ENCODE data around the gene MEX3B.
"Not testable (repeated sequence)": the region's sequence is repeated elsewhere in the genome, so short reads cannot be mapped to it uniquely, and the experiment has no call there.

MEX3B gene

GRCh38 chr15:82043130-82043673 lies 2.6 kb downstream of the MEX3B start:
- DNase-seq, result no peak
- H3K27ac Mint-ChIP-seq, result no peak overlapping the region
- H3K4me3 Mint-ChIP-seq, result peak overlapping the region; percentile 30 to 72

GRCh38 chr15:82040862-82041261 lies 5.0 kb downstream of the MEX3B start:
- Mint-ChIP-seq H3K36me3 (peaks cover 2 to 5% of the 10 kb centered on the region in 2 donors), H3K4me3 (no peak overlapping the region), H3K9me3 (no peaks in the 10 kb centered on the region), H3K4me1 (peaks cover 13 to 14% of the 10 kb centered on the region in 2 donors), H3K27me3 (peaks cover 17 to 20% of the 10 kb centered on the region in 2 donors), H3K27ac (no peak overlapping the region)
- ATAC-seq (replicated peaks), result no peak
- DNase-seq, result no peak

More at GRCh38 chr15:82043130-82043673, 2.6 kb downstream of the MEX3B start:
- H3K4me1 Mint-ChIP-seq, result peaks cover 17 to 26% of the 10 kb centered on the region in 2 donors
- no peaks in the 10 kb centered on the region for H3K9me3 Mint-ChIP-seq
- no peak for ATAC-seq (replicated peaks)
- H3K36me3 Mint-ChIP-seq, result peaks cover 2 to 5% of the 10 kb centered on the region in 2 donors
- H3K27me3 Mint-ChIP-seq, result peaks cover 26 to 32% of the 10 kb centered on the region in 2 donors

- Mint-ChIP-seq H3K27ac (no peak overlapping the region), H3K9me3 (no peaks in the 10 kb centered on the region), H3K4me3 (no peak overlapping the region), H3K36me3 (peaks cover 2 to 5% of the 10 kb centered on the region in 2 donors), H3K4me1 (peaks cover 13% of the 10 kb centered on the region in 2 donors), H3K27me3 (peaks cover 17 to 20% of the 10 kb centered on the region in 2 donors)
- DNase-seq (no peak), ATAC-seq (replicated peaks) (no peak)
Measured at GRCh38 chr15:82040390-82040789, 5.4 kb downstream of the MEX3B start.

- no peak overlapping the region for H3K27ac Mint-ChIP-seq
- peaks cover 8% of the 10 kb centered on the region in 2 donors for H3K4me1 Mint-ChIP-seq
- H3K36me3 Mint-ChIP-seq, result peaks cover 2 to 5% of the 10 kb centered on the region in 2 donors
- no peaks in the 10 kb centered on the region for H3K9me3 Mint-ChIP-seq
- ATAC-seq (replicated peaks), result no peak
- H3K4me3 Mint-ChIP-seq, result no peak overlapping the region
- no peak for DNase-seq
- peaks cover 12 to 16% of the 10 kb centered on the region in 2 donors for H3K27me3 Mint-ChIP-seq
Measured at GRCh38 chr15:82039871-82040270, 5.9 kb downstream of the MEX3B start.

- Mint-ChIP-seq H3K9me3 (no peaks in the 10 kb centered on the region), H3K27ac (no peak overlapping the region), H3K4me3 (no peak overlapping the region), H3K27me3 (no peaks in the 10 kb centered on the region), H3K4me1 (no peaks in the 10 kb centered on the region), H3K36me3 (no peaks in the 10 kb centered on the region)
- DNase-seq, result no peak
- no peak for ATAC-seq (replicated peaks)
Measured at GRCh38 chr15:82036461-82036860, 9.4 kb downstream of the MEX3B start.

- no peaks in the 10 kb centered on the region for H3K4me1 Mint-ChIP-seq
- no peak overlapping the region for H3K27ac Mint-ChIP-seq
- H3K27me3 Mint-ChIP-seq, result no peaks in the 10 kb centered on the region
- no peaks in the 10 kb centered on the region for H3K9me3 Mint-ChIP-seq
- no peak for DNase-seq
- H3K36me3 Mint-ChIP-seq, result no peaks in the 10 kb centered on the region
- no peak for ATAC-seq (replicated peaks)
- H3K4me3 Mint-ChIP-seq, result no peak overlapping the region
Measured at GRCh38 chr15:82031871-82032270, 13.9 kb downstream of the MEX3B start.

GRCh38 chr15:82030176-82030575 lies 15.6 kb downstream of the MEX3B start:
- DNase-seq (no peak), ATAC-seq (replicated peaks) (no peak)
- no peaks in the 10 kb centered on the region for H3K27me3 Mint-ChIP-seq
- H3K4me3 Mint-ChIP-seq, result no peak overlapping the region
- no peak overlapping the region for H3K27ac Mint-ChIP-seq
- H3K36me3 Mint-ChIP-seq, result no peaks in the 10 kb centered on the region
- no peaks in the 10 kb centered on the region for H3K9me3 Mint-ChIP-seq
- H3K4me1 Mint-ChIP-seq, result no peaks in the 10 kb centered on the region

- DNase-seq; H3K4me3 Mint-ChIP-seq; H3K27me3 Mint-ChIP-seq; H3K36me3 Mint-ChIP-seq; H3K27ac Mint-ChIP-seq; H3K4me1 Mint-ChIP-seq; H3K9me3 Mint-ChIP-seq; ATAC-seq (replicated peaks): not testable (repeated sequence)
Measured at GRCh38 chr15:82028163-82028562, 17.7 kb downstream of the MEX3B start.

- DNase-seq, result no peak
- no peak for ATAC-seq (replicated peaks)
- H3K9me3 Mint-ChIP-seq, result peaks cover 0 to 8% of the 10 kb centered on the region in 2 donors
- H3K27ac Mint-ChIP-seq, result no peak overlapping the region
- H3K4me1 Mint-ChIP-seq, result no peaks in the 10 kb centered on the region
- H3K27me3 Mint-ChIP-seq, result peaks cover 21% of the 10 kb centered on the region in 2 donors
- no peaks in the 10 kb centered on the region for H3K36me3 Mint-ChIP-seq
- no peak overlapping the region for H3K4me3 Mint-ChIP-seq
Measured at GRCh38 chr15:82021992-82022391, 23.8 kb downstream of the MEX3B start.

- H3K27ac Mint-ChIP-seq, result no peak overlapping the region
Measured at GRCh38 chr15:82020625-82021394, 25.0 kb downstream of the MEX3B start.

GRCh38 chr15:82018201-82018600 lies 27.6 kb downstream of the MEX3B start:
- ATAC-seq (replicated peaks), result no peak
- Mint-ChIP-seq H3K4me3 (no peak overlapping the region), H3K9me3 (no peaks in the 10 kb centered on the region), H3K36me3 (no peaks in the 10 kb centered on the region), H3K27me3 (peaks cover 14 to 19% of the 10 kb centered on the region in 2 donors), H3K4me1 (no peaks in the 10 kb centered on the region), H3K27ac (no peak overlapping the region)
- no peak for DNase-seq

More at GRCh38 chr15:82020625-82021394, 25.0 kb downstream of the MEX3B start:
- ATAC-seq (replicated peaks) (no peak), DNase-seq (no peak)
- Mint-ChIP-seq H3K9me3 (peaks cover 0 to 8% of the 10 kb centered on the region in 2 donors), H3K27me3 (peaks cover 21 to 28% of the 10 kb centered on the region in 2 donors), H3K36me3 (no peaks in the 10 kb centered on the region), H3K4me3 (no peak overlapping the region), H3K4me1 (no peaks in the 10 kb centered on the region)

- DNase-seq (no peak), ATAC-seq (replicated peaks) (no peak)
- Mint-ChIP-seq H3K4me3 (no peak overlapping the region), H3K36me3 (no peaks in the 10 kb centered on the region), H3K9me3 (no peaks in the 10 kb centered on the region), H3K4me1 (no peaks in the 10 kb centered on the region), H3K27me3 (peaks cover 19 to 23% of the 10 kb centered on the region in 2 donors), H3K27ac (no peak overlapping the region)
Measured at GRCh38 chr15:82017656-82018055, 28.2 kb downstream of the MEX3B start.

GRCh38 chr15:82014989-82015388 lies 30.8 kb downstream of the MEX3B start:
- H3K4me1 Mint-ChIP-seq, result no peaks in the 10 kb centered on the region
- no peak overlapping the region for H3K4me3 Mint-ChIP-seq
- H3K27me3 Mint-ChIP-seq, result peaks cover 16 to 20% of the 10 kb centered on the region in 2 donors
- ATAC-seq (replicated peaks) (no peak), DNase-seq (no peak)
- no peaks in the 10 kb centered on the region for H3K36me3 Mint-ChIP-seq
- no peaks in the 10 kb centered on the region for H3K9me3 Mint-ChIP-seq
- H3K27ac Mint-ChIP-seq, result no peak overlapping the region

- Mint-ChIP-seq H3K4me3 (no peak overlapping the region), H3K4me1 (no peaks in the 10 kb centered on the region), H3K27me3 (peaks cover 18 to 19% of the 10 kb centered on the region in 2 donors), H3K27ac (no peak overlapping the region), H3K36me3 (no peaks in the 10 kb centered on the region), H3K9me3 (no peaks in the 10 kb centered on the region)
- DNase-seq (no peak), ATAC-seq (replicated peaks) (no peak)
Measured at GRCh38 chr15:82012908-82013307, 32.9 kb downstream of the MEX3B start.

- Mint-ChIP-seq H3K4me3 (no peak overlapping the region), H3K27ac (no peak overlapping the region), H3K27me3 (peaks cover 10 to 13% of the 10 kb centered on the region in 2 donors), H3K9me3 (peaks cover 6% of the 10 kb centered on the region in 2 donors), H3K4me1 (no peaks in the 10 kb centered on the region), H3K36me3 (no peaks in the 10 kb centered on the region)
- no peak for ATAC-seq (replicated peaks)
- no peak for DNase-seq
Measured at GRCh38 chr15:82005239-82005638, 40.6 kb downstream of the MEX3B start.
